NOMO-1 treated with dmso at 0.1 percent for 144 hours (cell line): ENCODE measurements around the gene EIF4G1.

Source experiments
- DNase-seq: peaks from one replicate; lab custom pipeline; 2025; ENCODE audit not compliant: unreplicated experiment; lab: John Stamatoyannopoulos, UW

Gene EIF4G1

GRCh38 chr3:184300378-184300720 lies 14.1 kb upstream of the EIF4G1 start:
- no peak for DNase-seq

GRCh38 chr3:184305577-184305976 lies 8.8 kb upstream of the EIF4G1 start:
- DNase-seq = no peak

GRCh38 chr3:184306341-184306972 lies 7.9 kb upstream of the EIF4G1 start:
- no peak for DNase-seq

- DNase-seq = no peak
Measured at GRCh38 chr3:184307915-184308314, 6.5 kb upstream of the EIF4G1 start.

- no peak for DNase-seq
Measured at GRCh38 chr3:184308744-184309143, 5.7 kb upstream of the EIF4G1 start.

GRCh38 chr3:184311633-184312032 lies 2.8 kb upstream of the EIF4G1 start:
- DNase-seq = no peak

- DNase-seq = peak; percentile 67
Measured at GRCh38 chr3:184314700-184315542, 515 bp downstream of the EIF4G1 start.

GRCh38 chr3:184315543-184315867 lies 1.1 kb downstream of the EIF4G1 start:
- peak; percentile 22 for DNase-seq

GRCh38 chr3:184315871-184316661 lies 1.7 kb downstream of the EIF4G1 start:
- DNase-seq = no peak

- DNase-seq = no peak
Measured at GRCh38 chr3:184316792-184317191, 2.4 kb downstream of the EIF4G1 start.

GRCh38 chr3:184317201-184317600 lies 2.8 kb downstream of the EIF4G1 start:
- DNase-seq = no peak

- DNase-seq = peak; percentile 48
Measured at GRCh38 chr3:184320104-184320445, 5.7 kb downstream of the EIF4G1 start.

- DNase-seq = no peak
Measured at GRCh38 chr3:184321666-184322065, 7.3 kb downstream of the EIF4G1 start.

- peak; percentile 99 for DNase-seq
Measured at GRCh38 chr3:184322731-184323487, 8.5 kb downstream of the EIF4G1 start.

GRCh38 chr3:184323696-184324095 lies 9.3 kb downstream of the EIF4G1 start:
- no peak for DNase-seq

- no peak for DNase-seq
Measured at GRCh38 chr3:184325269-184325668, 10.9 kb downstream of the EIF4G1 start.

GRCh38 chr3:184325715-184326369 lies 11.4 kb downstream of the EIF4G1 start:
- DNase-seq = no peak

- DNase-seq = no peak
Measured at GRCh38 chr3:184327171-184327570, 12.8 kb downstream of the EIF4G1 start.

- DNase-seq = no peak
Measured at GRCh38 chr3:184328516-184328915, 14.1 kb downstream of the EIF4G1 start.

GRCh38 chr3:184332370-184333090 lies 18.1 kb downstream of the EIF4G1 start:
- DNase-seq = no peak
